Measurements from ENCODE around the gene OR2C3.

Gene OR2C3

DNA sequence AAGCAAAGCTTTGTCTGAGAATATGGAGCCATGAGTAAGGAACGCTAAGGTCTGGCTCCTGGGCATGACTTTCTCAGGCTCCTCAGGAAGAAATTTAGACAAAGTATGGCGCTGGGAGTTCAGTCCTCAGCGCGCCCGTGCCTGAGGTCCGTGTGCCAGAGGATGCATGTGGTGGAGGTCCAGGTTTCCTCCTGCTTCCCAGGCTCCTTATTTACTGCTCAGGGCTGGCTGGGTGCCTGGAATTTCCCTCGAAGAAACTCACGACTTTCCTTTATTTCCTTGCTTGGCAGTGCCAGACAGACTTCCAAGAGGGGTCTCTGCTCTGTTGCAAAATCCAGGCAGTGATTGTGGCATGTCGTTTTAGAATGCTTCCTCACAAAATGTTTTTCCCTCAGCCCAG, 26.0 kb upstream of the OR2C3 start:
- Histone ChIP-seq H3K4me1 (ENCODE audit: low read length) (no peaks in the 10 kb centered on the region), H2AFZ (ENCODE audit: low read depth, low read length) (no peak overlapping the region), H3K9me3 (ENCODE audit: insufficient read depth, low read length) (no peaks in the 10 kb centered on the region), H3K27ac (ENCODE audit: low read length) (no peak overlapping the region), H3K79me2 (ENCODE audit: low read length) (no peaks in the 10 kb centered on the region), H3K4me3 (ENCODE audit: low read length) (no peak overlapping the region), H4K20me1 (ENCODE audit: insufficient read depth, low read length) (no peaks in the 10 kb centered on the region), H3K9ac (ENCODE audit: low read length) (no peak overlapping the region), H3K4me2 (ENCODE audit: low read length) (no peak overlapping the region), H3K36me3 (replicated peaks; ENCODE audit: low read depth, low read length) (no peaks in the 10 kb centered on the region), H3K27me3 (ENCODE audit: low read depth, low read length) (peaks cover 28% of the 10 kb centered on the region)
- TF ChIP-seq EZH2phosphoT487 (IDR thresholded peaks at IDR 0.05; ENCODE audit: low read depth), result no peak
- TF ChIP-seq, protein P1, sequence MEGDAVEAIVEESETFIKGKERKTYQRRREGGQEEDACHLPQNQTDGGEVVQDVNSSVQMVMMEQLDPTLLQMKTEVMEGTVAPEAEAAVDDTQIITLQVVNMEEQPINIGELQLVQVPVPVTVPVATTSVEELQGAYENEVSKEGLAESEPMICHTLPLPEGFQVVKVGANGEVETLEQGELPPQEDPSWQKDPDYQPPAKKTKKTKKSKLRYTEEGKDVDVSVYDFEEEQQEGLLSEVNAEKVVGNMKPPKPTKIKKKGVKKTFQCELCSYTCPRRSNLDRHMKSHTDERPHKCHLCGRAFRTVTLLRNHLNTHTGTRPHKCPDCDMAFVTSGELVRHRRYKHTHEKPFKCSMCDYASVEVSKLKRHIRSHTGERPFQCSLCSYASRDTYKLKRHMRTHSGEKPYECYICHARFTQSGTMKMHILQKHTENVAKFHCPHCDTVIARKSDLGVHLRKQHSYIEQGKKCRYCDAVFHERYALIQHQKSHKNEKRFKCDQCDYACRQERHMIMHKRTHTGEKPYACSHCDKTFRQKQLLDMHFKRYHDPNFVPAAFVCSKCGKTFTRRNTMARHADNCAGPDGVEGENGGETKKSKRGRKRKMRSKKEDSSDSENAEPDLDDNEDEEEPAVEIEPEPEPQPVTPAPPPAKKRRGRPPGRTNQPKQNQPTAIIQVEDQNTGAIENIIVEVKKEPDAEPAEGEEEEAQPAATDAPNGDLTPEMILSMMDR (IDR thresholded peaks at IDR 0.05; ENCODE audit: low read depth, low read length), result no peak

DNA sequence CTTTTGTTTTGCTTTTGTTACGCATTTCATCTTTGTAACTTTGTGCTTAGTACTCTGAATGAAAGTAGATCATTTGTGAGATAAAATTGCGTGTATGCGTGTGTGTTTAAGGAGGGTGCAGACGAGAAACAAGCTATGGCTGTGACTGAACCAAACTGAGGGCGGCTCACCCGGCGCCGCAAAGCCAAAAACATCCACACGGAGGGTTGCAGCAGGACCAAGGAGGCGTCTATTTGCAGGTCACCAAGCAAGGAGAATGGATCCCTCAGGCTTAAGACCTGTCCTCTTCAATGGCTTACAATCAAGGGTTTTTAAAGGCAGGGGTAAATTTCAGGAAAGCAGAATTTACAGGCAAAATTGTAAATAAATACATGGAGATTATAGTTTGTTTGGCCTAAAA, 25.5 kb upstream of the OR2C3 start:
- H2AFZ ChIP-seq (ENCODE audit: low read depth, low read length), result no peak overlapping the region
- no peak for TF ChIP-seq EZH2phosphoT487 (IDR thresholded peaks at IDR 0.05; ENCODE audit: low read depth)
- TF ChIP-seq, protein P1 (IDR thresholded peaks at IDR 0.05; ENCODE audit: low read depth, low read length), result no peak
- H3K9me3 ChIP-seq (ENCODE audit: insufficient read depth, low read length), result no peaks in the 10 kb centered on the region
- no peaks in the 10 kb centered on the region for H4K20me1 ChIP-seq (ENCODE audit: insufficient read depth, low read length)
- H3K27me3 ChIP-seq (ENCODE audit: low read depth, low read length), result peaks cover 32% of the 10 kb centered on the region
- no peak overlapping the region for H3K9ac ChIP-seq (ENCODE audit: low read length)
- no peak overlapping the region for H3K4me3 ChIP-seq (ENCODE audit: low read length)
- no peaks in the 10 kb centered on the region for H3K36me3 ChIP-seq (replicated peaks; ENCODE audit: low read depth, low read length)
- H3K79me2 ChIP-seq (ENCODE audit: low read length), result no peaks in the 10 kb centered on the region
- H3K4me2 ChIP-seq (ENCODE audit: low read length), result no peak overlapping the region
- no peak overlapping the region for H3K27ac ChIP-seq (ENCODE audit: low read length)
- no peaks in the 10 kb centered on the region for H3K4me1 ChIP-seq (ENCODE audit: low read length)

DNA sequence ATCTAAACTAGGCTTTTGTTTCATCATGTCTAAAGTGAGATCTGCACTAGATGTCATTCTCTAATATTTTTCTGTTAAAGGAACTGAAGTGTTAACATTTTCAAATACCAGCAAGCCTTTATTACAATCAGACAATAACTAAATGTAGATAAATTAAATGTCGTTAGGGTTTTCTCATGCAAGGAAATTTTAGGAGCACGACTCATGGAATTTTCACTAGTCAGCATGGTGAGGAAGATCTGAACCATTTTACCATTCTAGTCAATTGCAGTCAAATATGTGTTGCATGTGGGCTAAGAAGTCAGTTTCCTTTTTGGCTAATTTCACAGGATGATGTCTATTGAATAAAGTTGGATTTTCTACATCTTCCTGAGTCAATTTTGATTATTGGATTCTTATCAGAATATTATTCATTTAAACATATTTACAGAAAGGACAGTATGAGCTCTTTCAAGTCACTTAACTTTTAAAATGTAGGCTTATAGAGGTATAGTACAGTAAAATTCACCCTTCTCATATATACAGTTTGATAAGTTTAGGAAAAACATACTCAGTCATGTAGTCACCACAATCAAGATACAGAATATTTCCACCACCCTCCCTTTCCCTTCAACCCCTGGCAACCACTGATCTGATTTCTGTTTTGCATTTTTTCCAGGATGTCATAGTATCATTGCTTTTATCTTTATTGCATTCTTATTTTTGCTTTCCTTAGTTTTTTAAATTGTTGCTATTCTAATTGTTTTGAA, 21.9 kb upstream of the OR2C3 start:
- Histone ChIP-seq H3K4me1 (ENCODE audit: low read length) (0 out of 2 replicates have a peak, but pooled peaks cover 4% of the 10 kb centered on the region), H3K27ac (ENCODE audit: low read length) (no peak overlapping the region), H2AFZ (ENCODE audit: low read depth, low read length) (no peak overlapping the region), H3K9me3 (ENCODE audit: insufficient read depth, low read length) (no peaks in the 10 kb centered on the region), H3K36me3 (replicated peaks; ENCODE audit: low read depth, low read length) (no peaks in the 10 kb centered on the region), H3K27me3 (ENCODE audit: low read depth, low read length) (peaks cover 44% of the 10 kb centered on the region), H4K20me1 (ENCODE audit: insufficient read depth, low read length) (no peaks in the 10 kb centered on the region), H3K4me2 (ENCODE audit: low read length) (no peak overlapping the region), H3K9ac (ENCODE audit: low read length) (no peak overlapping the region), H3K4me3 (ENCODE audit: low read length) (no peak overlapping the region), H3K79me2 (ENCODE audit: low read length) (no peaks in the 10 kb centered on the region)
- TF ChIP-seq, protein P1 (IDR thresholded peaks at IDR 0.05; ENCODE audit: low read depth, low read length), result no peak

DNA sequence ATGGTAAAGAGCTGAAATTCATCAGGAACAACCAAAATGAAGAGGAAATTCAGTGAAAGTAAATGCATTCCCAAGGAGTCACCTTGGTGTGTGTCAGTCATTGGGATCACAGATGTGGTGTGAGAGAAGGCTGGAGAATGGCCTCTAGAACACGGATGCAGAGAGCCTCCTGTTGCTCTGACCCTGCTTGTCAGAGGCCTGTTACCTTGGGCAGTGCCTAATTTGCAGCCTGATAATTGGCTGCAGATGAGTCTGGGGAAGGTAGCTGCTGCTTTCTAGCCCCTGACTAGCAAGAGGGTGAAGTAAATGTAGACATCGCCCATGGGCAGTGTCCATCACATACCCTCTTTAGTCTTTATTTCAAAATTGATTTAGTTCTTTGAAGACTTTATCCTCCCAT, 16.0 kb upstream of the OR2C3 start:
- TF ChIP-seq, protein P1 (IDR thresholded peaks at IDR 0.05; ENCODE audit: low read depth, low read length), result no peak
- no peak for TF ChIP-seq EZH2phosphoT487 (IDR thresholded peaks at IDR 0.05; ENCODE audit: low read depth)
- H3K36me3 ChIP-seq (replicated peaks; ENCODE audit: low read depth, low read length), result no peaks in the 10 kb centered on the region
- no peak overlapping the region for H3K9ac ChIP-seq (ENCODE audit: low read length)
- no peaks in the 10 kb centered on the region for H3K9me3 ChIP-seq (ENCODE audit: insufficient read depth, low read length)
- no peak overlapping the region for H3K4me3 ChIP-seq (ENCODE audit: low read length)
- no peak overlapping the region for H2AFZ ChIP-seq (ENCODE audit: low read depth, low read length)
- H3K27me3 ChIP-seq (ENCODE audit: low read depth, low read length), result peaks cover 35% of the 10 kb centered on the region
- no peaks in the 10 kb centered on the region for H3K79me2 ChIP-seq (ENCODE audit: low read length)
- H3K4me1 ChIP-seq (ENCODE audit: low read length), result 0 out of 2 replicates have a peak, but pooled peaks cover 4% of the 10 kb centered on the region
- no peaks in the 10 kb centered on the region for H4K20me1 ChIP-seq (ENCODE audit: insufficient read depth, low read length)
- no peak overlapping the region for H3K27ac ChIP-seq (ENCODE audit: low read length)
- H3K4me2 ChIP-seq (ENCODE audit: low read length), result no peak overlapping the region

Data from OCI-LY3 (cell line).